Transverse colon (tissue), 3 donors: ENCODE results near the gene FLT1.

Source experiments
- EP300 ChIP-seq: sonication (generic); formaldehyde crosslinking; IDR thresholded peaks from one replicate; pipeline ENCODE4 v1.6.1; 2017; ENCODE audit warnings: antibody characterized with exemption, low read depth
- POLR2A ChIP-seq: fragments of 450-650 bp; IDR thresholded peaks from one replicate; pipeline ENCODE4 v1.6.1; 2016; ENCODE audit warnings: antibody characterized with exemption, mild to moderate bottlenecking, moderate library complexity
- TF ChIP-seq, protein P1 (sequence below), 5 experiments: fragments of 200-600 bp in 3 of 5; fragments of 450-650 bp in 2 of 5; sonication (generic) in 3 of 5; IDR thresholded peaks; 1 replicate in 2 of 5; 2 replicates in 3 of 5; pipeline ENCODE4 v1.5.1; 2016 to 2017; ENCODE audit warnings: antibody characterized with exemption in 5 of 5, inconsistent platforms in 3 of 5, mild to moderate bottlenecking in 2 of 5, moderate library complexity in 1 of 5

DNA sequence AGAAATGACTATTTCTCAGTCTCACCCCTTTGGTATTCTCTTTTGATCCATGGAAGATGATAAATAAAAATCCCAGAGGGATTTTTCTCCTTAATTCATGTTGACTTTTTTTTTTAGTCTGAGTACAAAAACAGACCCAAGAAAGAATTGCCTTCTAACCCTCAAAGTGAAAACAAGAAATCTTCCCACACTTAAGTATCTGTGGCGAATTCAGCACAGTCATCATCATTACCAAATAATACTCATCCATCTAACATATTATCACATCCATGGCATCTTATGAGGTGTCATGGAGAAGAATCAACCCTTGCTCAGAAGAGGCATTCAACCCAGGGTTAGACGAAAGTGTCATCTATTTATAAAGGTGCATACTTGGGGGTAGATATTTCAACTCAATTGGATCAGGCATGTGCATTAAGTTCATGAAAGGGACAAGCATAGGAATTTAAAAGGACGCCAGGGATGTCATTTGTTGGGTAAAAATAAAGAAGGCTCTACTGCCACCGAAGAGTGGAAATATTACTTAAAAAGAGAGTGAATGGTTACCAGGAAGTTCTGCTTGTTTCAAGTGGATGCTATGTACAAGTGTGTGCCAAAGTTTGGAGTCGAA lies 101.9 kb downstream of the FLT1 start:
- TF ChIP-seq, protein P1, sequence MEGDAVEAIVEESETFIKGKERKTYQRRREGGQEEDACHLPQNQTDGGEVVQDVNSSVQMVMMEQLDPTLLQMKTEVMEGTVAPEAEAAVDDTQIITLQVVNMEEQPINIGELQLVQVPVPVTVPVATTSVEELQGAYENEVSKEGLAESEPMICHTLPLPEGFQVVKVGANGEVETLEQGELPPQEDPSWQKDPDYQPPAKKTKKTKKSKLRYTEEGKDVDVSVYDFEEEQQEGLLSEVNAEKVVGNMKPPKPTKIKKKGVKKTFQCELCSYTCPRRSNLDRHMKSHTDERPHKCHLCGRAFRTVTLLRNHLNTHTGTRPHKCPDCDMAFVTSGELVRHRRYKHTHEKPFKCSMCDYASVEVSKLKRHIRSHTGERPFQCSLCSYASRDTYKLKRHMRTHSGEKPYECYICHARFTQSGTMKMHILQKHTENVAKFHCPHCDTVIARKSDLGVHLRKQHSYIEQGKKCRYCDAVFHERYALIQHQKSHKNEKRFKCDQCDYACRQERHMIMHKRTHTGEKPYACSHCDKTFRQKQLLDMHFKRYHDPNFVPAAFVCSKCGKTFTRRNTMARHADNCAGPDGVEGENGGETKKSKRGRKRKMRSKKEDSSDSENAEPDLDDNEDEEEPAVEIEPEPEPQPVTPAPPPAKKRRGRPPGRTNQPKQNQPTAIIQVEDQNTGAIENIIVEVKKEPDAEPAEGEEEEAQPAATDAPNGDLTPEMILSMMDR (IDR thresholded peaks at IDR 0.05), result no peak
- TF ChIP-seq POLR2A, result no peak
- TF ChIP-seq EP300, result no peak
